ENCODE results near the gene HDGF. TPM values are rescaled to one million over a fixed set of nuclear protein-coding genes. Genes with fewer than 3 reads are reported as not detected.
A peak's percentile ranks its signal among the peaks of the same experiment; 100 is the strongest.

Gene HDGF
- total RNA-seq, 1 experiment from 2014 or later, result 310 TPM

DNA sequence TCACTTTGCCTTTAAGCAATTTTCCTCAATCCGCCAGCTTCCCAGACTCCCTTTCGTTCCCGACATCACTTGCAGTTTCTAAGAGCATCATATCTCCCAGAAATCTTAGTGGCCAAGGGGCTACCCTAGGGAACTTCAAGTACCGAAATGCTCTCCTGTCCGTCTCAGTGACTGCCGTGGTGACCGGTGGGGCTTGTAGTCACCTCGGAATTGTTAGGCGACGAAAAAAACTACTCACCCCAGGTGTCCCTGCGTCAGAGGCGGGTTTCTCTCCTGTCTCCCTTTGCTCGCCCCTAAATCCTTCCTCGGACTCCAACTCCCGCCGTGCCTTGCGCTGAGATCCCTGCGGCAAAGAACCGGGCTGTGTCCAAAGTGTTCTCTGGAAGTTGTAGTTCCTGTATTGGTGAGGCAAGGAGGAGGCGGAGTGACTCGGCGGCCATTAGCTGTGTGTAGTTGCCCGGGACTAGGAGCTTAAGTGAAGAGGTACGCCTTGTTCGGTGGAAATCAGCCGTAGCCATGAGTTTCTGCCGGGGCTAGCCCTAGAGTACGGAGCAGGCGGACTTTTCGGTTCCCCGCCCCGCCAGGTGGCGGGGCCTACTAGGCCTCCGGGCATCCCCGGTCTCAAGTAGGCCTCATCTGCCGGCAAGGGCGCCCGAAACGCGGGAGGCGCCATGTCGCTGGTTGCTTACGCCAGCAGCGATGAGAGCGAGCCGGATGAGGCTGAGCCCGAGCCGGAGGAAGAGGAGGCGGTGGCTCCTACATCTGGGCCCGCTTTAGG lies 15.8 kb upstream of the HDGF start, which contains the start of gene PRCC:
TSS of gene PRCC (plus strand) at position 435 of the 778 bp plus-strand sequence. CDS start at position 672, 237 bp downstream.
- Histone ChIP-seq H2BK20ac (ENCODE audit: low read depth, low read length, poor library complexity, severe bottlenecking) (no peak within 1 kb of the TSS), H3K23ac (ENCODE audit: insufficient read length, low read depth, low read length) (no peak within 1 kb of the TSS), H3K9ac (ENCODE audit: extremely low read depth, insufficient read length, low read length) (peak within 1 kb of the TSS; percentile 88), H4K91ac (ENCODE audit: insufficient read length, low read depth, low read length) (no peak within 1 kb of the TSS), H4K5ac (ENCODE audit: insufficient read length, low read depth, low read length) (peak within 1 kb of the TSS; percentile 37), H2BK15ac (ENCODE audit: low read depth, low read length) (no peak within 1 kb of the TSS), H3K14ac (ENCODE audit: insufficient read depth, low read length) (peak within 1 kb of the TSS; percentile 71; the same call in 1 of the 2 replicates), H3K4me1 (ENCODE audit: insufficient read depth, low read length) (no peaks in the 10 kb centered on the region; the same call in 1 of the 2 replicates), H3K27ac (ENCODE audit: insufficient read length, low read depth, low read length) (no peak within 1 kb of the TSS), H2BK120ac (ENCODE audit: low read depth, low read length, poor library complexity, severe bottlenecking) (no peak within 1 kb of the TSS), H2AK5ac (ENCODE audit: insufficient read length, low read length) (no peak within 1 kb of the TSS), H2BK5ac (ENCODE audit: insufficient read length, low read length) (no peak within 1 kb of the TSS), H3K4ac (ENCODE audit: low read depth, low read length) (no peak within 1 kb of the TSS), H3K18ac (ENCODE audit: insufficient read length, low read depth, low read length) (peak within 1 kb of the TSS; percentile 69), H3K23me2 (ENCODE audit: insufficient read length, low read depth, low read length, poor library complexity, severe bottlenecking) (peaks cover 17% of the 10 kb centered on the region), H2AFZ (ENCODE audit: low read length) (no peak within 1 kb of the TSS), H2BK12ac (ENCODE audit: insufficient read length, low read depth, low read length) (no peak within 1 kb of the TSS), H4K20me1 (ENCODE audit: control insufficient read depth, insufficient read depth, insufficient read length) (no peaks in the 10 kb centered on the region), H3K79me2 (ENCODE audit: insufficient read depth, low read length) (peaks cover 26% of the 10 kb centered on the region), H3K56ac (ENCODE audit: insufficient read length, low read depth, low read length) (no peak within 1 kb of the TSS), H3T11ph (ENCODE audit: low read length) (no peak within 1 kb of the TSS), H3K9me3 (ENCODE audit: control insufficient read depth, low read depth, low read length) (no peaks in the 10 kb centered on the region), H3K4me2 (ENCODE audit: insufficient read depth, insufficient read length, low read length) (peak within 1 kb of the TSS; percentile 93), H4K8ac (replicated peaks; ENCODE audit: insufficient read length, low read depth, low read length) (no peak within 1 kb of the TSS), H3K79me1 (ENCODE audit: insufficient read depth, low read depth, low read length, poor library complexity, severe bottlenecking) (peaks cover 9% of the 10 kb centered on the region), H3K27me3 (ENCODE audit: insufficient read depth, low read length) (no peaks in the 10 kb centered on the region)
- Mint-ChIP-seq H3K27ac (peak within 1 kb of the TSS in 1 of 3 experiments; percentile 88; a peak in 5 of 7 replicates), H3K27me3 (ENCODE audit: low read depth) (no peaks in the 10 kb centered on the region), H3K4me1 (peaks cover 31 to 35% of the 10 kb centered on the region in 2 experiments), H3K4me3 (no peak within 1 kb of the TSS), H3K36me3 (ENCODE audit: insufficient read depth in 1 of 3, low read depth in 3 of 3) (peaks cover 11 to 28% (median 27%) of the 10 kb centered on the region in 3 experiments), H3K9me3 (no peaks in the 10 kb centered on the region)
- no CpG with 5 or more reads among the region's 50 CpGs for WGBS (ENCODE audit: extremely low coverage, insufficient read length, low lambda C conversion rate)
- peak; percentile 100 for DNase-seq
- TF ChIP-seq, protein P1, sequence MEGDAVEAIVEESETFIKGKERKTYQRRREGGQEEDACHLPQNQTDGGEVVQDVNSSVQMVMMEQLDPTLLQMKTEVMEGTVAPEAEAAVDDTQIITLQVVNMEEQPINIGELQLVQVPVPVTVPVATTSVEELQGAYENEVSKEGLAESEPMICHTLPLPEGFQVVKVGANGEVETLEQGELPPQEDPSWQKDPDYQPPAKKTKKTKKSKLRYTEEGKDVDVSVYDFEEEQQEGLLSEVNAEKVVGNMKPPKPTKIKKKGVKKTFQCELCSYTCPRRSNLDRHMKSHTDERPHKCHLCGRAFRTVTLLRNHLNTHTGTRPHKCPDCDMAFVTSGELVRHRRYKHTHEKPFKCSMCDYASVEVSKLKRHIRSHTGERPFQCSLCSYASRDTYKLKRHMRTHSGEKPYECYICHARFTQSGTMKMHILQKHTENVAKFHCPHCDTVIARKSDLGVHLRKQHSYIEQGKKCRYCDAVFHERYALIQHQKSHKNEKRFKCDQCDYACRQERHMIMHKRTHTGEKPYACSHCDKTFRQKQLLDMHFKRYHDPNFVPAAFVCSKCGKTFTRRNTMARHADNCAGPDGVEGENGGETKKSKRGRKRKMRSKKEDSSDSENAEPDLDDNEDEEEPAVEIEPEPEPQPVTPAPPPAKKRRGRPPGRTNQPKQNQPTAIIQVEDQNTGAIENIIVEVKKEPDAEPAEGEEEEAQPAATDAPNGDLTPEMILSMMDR (conservative IDR thresholded peaks at IDR 0.05), result no peak; the same call in 2 of the 3 replicates
